ENCODE results near the gene KIF3B.
"Not testable (repeated sequence)": the region's sequence is repeated elsewhere in the genome, so short reads cannot be mapped to it uniquely, and the experiment has no call there.

The KIF3B gene

GRCh38 chr20:32277361-32278198 lies at the start of gene KIF3B:
Gene KIF3B, plus strand, starts transcription at chr20:32277651. Its CDS starts 32,127 bp downstream, at chr20:32309778.
- DNase-seq = peak; percentile 90

- no peak for DNase-seq
These were observed 49.4 kb upstream of the KIF3B start for GRCh38 chr20:32227744-32228688.

GRCh38 chr20:32229251-32229747 lies 48.2 kb upstream of the KIF3B start:
- DNase-seq = no peak

GRCh38 chr20:32230707-32231106 lies 46.7 kb upstream of the KIF3B start:
- DNase-seq = no peak

- no peak for DNase-seq
These were observed 46.2 kb upstream of the KIF3B start for GRCh38 chr20:32231245-32231644.

GRCh38 chr20:32231847-32232246 lies 45.6 kb upstream of the KIF3B start:
- peak; percentile 52 for DNase-seq

GRCh38 chr20:32232326-32232886 lies 45.0 kb upstream of the KIF3B start:
- peak; percentile 46 for DNase-seq

GRCh38 chr20:32233286-32233685 lies 44.2 kb upstream of the KIF3B start:
- no peak for DNase-seq

- no peak for DNase-seq
These were observed 43.2 kb upstream of the KIF3B start for GRCh38 chr20:32234135-32234808.

- DNase-seq = no peak
These were observed 42.0 kb upstream of the KIF3B start for GRCh38 chr20:32235331-32236047.

- DNase-seq = no peak
These were observed 41.4 kb upstream of the KIF3B start for GRCh38 chr20:32236048-32236533.

- DNase-seq = no peak
These were observed 40.6 kb upstream of the KIF3B start for GRCh38 chr20:32236819-32237218.

- no peak for DNase-seq
These were observed 40.0 kb upstream of the KIF3B start for GRCh38 chr20:32237419-32237818.

- DNase-seq = no peak
These were observed 38.7 kb upstream of the KIF3B start for GRCh38 chr20:32238483-32239425.

- DNase-seq = no peak
These were observed 37.2 kb upstream of the KIF3B start for GRCh38 chr20:32240205-32240604.

GRCh38 chr20:32241807-32242206 lies 35.6 kb upstream of the KIF3B start:
- no peak for DNase-seq

- no peak for DNase-seq
These were observed 33.2 kb upstream of the KIF3B start for GRCh38 chr20:32244150-32244823.

- DNase-seq = no peak
These were observed 32.5 kb upstream of the KIF3B start for GRCh38 chr20:32244959-32245358.

- DNase-seq = not testable (repeated sequence)
These were observed 31.2 kb upstream of the KIF3B start for GRCh38 chr20:32246208-32246607.

GRCh38 chr20:32248043-32248442 lies 29.4 kb upstream of the KIF3B start:
- DNase-seq = no peak

Data from activated naive CD4-positive, alpha-beta T cell treated with Interleukin-2 at 50 U/mL for 16 hours (primary cell).